Left kidney (tissue), 2 donors: Measurements from ENCODE around the gene TMEM209. TPM values are rescaled to one million over a fixed set of nuclear protein-coding genes. Genes with fewer than 3 reads are reported as not detected.
"Not testable (repeated sequence)": the region's sequence is repeated elsewhere in the genome, so short reads cannot be mapped to it uniquely, and the experiment has no call there.

Experiments
- DNase-seq: peaks from one replicate; pipeline ENCODE4 v3.0.0-alpha.2; 2013
- polyA plus RNA-seq: library from polyadenylated mRNA; unstranded; fragments of 120-200 nt; gene quantifications from one replicate; pipeline ENCODE4 v1.2.1, GENCODE V29; 2013; ENCODE audit not compliant: insufficient read length

The TMEM209 gene
- polyA plus RNA-seq, 1 donor, result 32.2 TPM

DNA sequence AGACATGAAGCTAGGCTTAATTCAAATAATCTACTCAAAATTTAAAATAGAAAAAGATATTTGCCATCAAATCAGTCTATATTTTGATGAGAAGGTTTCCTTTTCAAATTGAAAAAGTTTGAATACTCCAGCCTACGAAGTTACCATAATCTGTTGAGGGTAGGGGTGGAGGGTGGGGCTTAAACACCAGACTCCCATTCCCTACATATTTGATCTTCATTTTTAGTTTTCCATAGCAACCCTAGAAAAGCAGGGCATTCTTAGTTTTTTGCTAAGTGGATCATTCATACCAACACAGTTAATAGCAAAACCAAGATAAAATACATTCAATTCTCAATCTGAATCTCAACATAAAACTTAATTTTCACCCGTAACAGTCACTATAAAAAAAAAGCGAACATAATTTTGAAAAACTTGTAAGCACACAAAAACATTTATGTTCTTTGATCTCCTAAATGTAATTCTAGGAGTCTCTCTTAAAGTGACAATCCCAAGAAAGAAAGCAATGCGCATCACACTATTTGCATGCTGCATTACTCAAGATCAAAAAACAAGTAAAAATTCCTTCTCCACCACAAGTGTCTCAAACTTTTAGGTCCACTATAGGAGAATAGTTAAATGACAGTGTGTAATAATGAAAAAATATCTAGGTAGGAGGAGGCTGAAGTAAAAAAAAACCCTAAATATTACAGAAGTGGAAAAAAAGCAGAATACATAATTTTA lies 30.8 kb downstream of the TMEM209 start:
- no peak for DNase-seq

- no peak for DNase-seq
Observed at GRCh38 chr7:130162196-130162595, 43.0 kb downstream of the TMEM209 start.

- DNase-seq, result no peak
Observed at GRCh38 chr7:130160455-130160854, 44.8 kb downstream of the TMEM209 start.

- DNase-seq, result no peak
Observed at GRCh38 chr7:130160023-130160422, 45.2 kb downstream of the TMEM209 start.

DNA sequence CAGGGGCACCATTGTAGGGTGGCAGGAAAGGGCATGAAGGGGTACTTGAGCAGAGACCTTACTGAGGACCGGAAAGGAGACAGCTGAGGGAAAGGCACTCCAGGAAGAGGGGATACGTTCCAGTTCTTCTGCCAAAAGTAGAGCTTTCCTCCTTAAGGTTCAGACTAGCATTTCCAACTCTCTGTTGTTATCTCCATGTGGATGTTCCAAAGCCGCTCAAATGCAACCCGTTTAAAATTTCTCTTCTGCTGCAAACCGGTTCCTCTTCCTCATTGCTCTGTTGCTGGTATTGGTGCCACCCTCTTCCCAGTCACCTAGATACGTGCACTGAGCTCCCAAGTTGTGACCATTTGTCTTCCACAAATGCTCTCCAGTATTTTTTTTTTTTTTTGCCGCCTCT lies 47.5 kb downstream of the TMEM209 start:
- no peak for DNase-seq

DNA sequence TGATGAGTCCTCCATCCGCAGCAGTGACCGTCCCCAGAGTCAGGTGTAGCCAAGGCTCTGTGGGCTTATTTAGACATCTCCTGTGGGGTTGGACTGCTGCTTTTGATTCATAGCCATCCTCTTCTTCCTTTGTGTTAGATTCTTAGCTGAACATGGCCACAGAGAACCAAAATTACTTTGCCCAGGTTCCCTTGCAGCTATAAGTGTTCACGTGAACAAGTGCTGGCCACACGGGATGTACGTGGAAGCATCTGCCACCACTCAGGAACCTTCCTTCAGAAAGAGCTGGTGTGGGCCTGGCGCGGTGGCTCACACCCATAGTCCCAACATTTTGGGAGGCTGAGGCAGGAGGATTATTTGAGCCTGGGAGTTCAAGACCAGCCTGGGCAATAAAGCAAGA lies 49.1 kb downstream of the TMEM209 start:
- no peak for DNase-seq

GRCh38 chr7:130154501-130155317 lies 50.5 kb downstream of the TMEM209 start:
- DNase-seq, result no peak

GRCh38 chr7:130154131-130154500 lies 51.1 kb downstream of the TMEM209 start:
- no peak for DNase-seq

GRCh38 chr7:130153211-130153908 lies 51.8 kb downstream of the TMEM209 start:
- DNase-seq, result no peak

- no peak for DNase-seq
Observed at GRCh38 chr7:130152493-130153210, 52.6 kb downstream of the TMEM209 start.

DNA sequence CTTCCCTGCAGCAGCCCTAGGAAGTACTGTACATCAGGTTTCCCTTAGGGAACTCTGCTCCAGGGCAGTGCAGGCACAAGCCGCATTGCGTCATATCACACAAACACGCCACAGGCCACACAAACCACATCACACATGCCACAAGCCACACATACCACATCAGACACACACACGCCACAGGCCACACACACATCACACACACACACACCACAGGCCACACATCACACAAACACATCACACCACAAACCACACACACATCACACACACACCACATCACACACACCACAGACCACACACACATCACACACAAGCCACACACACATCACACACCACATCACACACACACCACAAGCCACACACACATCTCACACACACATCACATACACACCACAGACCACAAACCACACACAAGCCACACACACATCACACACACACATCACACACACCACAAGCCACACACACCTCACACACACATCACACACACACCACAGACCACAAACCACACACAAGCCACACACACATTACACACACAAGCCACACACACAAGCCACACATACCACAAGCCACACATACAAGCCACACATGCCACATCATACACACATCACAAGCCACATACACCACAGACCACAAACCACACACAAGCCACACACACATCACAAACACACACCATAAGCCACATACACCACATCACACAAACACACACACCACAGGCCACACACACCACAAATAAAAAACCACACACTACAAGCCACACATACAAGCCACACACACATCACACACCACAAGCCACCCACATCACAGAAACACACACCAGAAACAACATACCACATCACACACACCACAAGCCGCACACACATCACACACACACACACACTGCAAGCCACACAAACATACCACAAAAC lies 53.4 kb downstream of the TMEM209 start:
- no peak for DNase-seq

DNA sequence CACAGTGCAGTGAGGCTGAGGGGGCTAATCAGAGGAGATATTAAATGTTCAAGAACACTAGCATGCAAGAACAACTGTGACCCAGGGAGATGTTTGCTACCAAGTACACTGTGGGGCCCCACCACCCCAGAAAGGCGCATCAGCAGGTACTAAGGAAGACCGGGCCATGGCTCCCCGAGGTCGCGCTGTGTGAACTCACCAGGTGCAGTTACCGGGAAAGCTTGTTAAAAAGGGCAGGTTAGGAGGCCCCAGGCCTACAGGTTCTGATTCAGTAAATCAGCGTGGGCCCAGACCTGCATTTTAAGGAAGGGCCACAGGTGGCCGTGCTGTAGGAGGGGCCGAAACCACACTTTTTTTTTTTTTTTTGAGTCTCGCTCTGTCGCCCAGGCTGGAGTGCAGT lies 54.6 kb downstream of the TMEM209 start:
- DNase-seq, result no peak

- DNase-seq, result no peak
Observed at GRCh38 chr7:130149281-130150139, 55.7 kb downstream of the TMEM209 start.

DNA sequence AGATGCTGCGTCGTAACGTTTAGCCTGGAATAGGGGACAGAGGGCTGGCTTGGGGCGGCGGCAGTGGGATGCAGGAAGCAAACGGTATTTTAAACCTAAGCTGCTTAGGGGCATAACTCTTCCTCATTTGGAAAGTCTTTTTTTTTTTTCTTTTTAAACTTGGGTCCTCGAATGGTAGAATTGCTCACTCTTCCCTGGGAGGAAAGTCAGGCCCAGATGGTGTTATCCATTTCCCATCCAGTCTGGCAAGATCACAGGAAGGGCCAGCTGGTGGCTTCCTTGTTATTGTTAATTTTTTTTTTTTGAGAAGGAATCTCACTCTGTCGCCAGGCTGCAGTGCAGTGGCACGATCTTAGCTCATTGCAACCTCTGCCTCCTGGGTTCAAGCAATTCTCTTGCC lies 56.6 kb downstream of the TMEM209 start:
- DNase-seq, result no peak

- DNase-seq, result no peak
Observed at GRCh38 chr7:130147710-130148325, 57.4 kb downstream of the TMEM209 start.

GRCh38 chr7:130146693-130147405 lies 58.4 kb downstream of the TMEM209 start:
- DNase-seq, result no peak

- DNase-seq, result not testable (repeated sequence)
Observed at GRCh38 chr7:130146142-130146541, 59.1 kb downstream of the TMEM209 start.

DNA sequence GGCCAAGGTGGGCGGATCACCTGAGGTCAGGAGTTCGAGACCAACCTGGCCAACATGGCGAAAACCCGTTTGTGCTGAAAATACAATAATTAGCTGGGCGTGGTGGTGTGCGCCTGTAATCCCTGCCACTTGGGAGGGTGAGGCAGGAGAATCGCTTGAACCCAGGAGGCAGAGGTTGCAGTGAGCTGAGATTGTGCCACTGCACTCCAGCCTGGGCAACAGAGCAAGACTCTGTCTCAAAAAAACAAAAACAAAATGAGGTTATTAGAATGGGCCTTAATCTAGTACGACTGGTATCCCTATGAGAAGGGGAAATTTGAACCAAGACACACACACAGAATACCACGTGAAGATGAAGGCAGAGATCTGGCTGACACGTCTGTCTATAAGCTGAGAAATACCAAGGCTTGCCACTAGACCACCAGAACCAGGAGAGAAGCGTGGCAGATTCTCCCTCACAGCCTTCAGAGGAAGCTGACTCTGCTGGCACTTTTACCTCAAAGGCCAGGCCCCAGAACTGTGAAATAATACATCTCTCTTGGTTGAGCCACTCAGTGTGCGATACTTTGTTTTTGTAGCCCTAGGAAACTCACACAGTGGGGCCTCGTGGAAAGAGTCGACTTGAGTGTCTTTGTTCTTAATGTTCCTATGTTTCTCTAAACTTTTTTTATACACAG lies 59.6 kb downstream of the TMEM209 start:
- DNase-seq, result no peak
